ENCODE measurements around the gene PMPCA.

Gene PMPCA

GRCh38 chr9:136376457-136376856, 34.0 kb upstream of the PMPCA start:
- H3K4me3 ChIP-seq (ENCODE audit: low read depth, low read length), result no peak overlapping the region
- H3K36me3 ChIP-seq (replicated peaks), result peaks cover 44% of the 10 kb centered on the region
- H3K27me3 ChIP-seq (replicated peaks), result no peaks in the 10 kb centered on the region
- in situ Hi-C loops (cut with HindIII; ENCODE audit: low pct_ligation_motif_present, low sequenced_read_pairs), result no loop called here
- no peak for TF ChIP-seq CTCF (IDR thresholded peaks at IDR 0.05; ENCODE audit: low read depth, low read length, missing control alignments)
- DNase-seq, result no peak
- H3K27ac ChIP-seq, result no peak overlapping the region

GRCh38 chr9:136377341-136378169, 32.9 kb upstream of the PMPCA start:
- Histone ChIP-seq H3K27me3 (replicated peaks) (no peaks in the 10 kb centered on the region), H3K4me3 (ENCODE audit: low read depth, low read length) (no peak overlapping the region), H3K36me3 (replicated peaks) (peaks cover 55% of the 10 kb centered on the region), H3K27ac (no peak overlapping the region)
- TF ChIP-seq CTCF (IDR thresholded peaks at IDR 0.05; ENCODE audit: low read depth, low read length, missing control alignments), result no peak
- DNase-seq, result no peak
- in situ Hi-C loops (cut with HindIII; ENCODE audit: low pct_ligation_motif_present, low sequenced_read_pairs), result no loop called here

GRCh38 chr9:136378170-136379002, 32.1 kb upstream of the PMPCA start:
- H3K27ac ChIP-seq, result no peak overlapping the region
- H3K4me3 ChIP-seq (ENCODE audit: low read depth, low read length), result no peak overlapping the region
- in situ Hi-C loops (cut with HindIII; ENCODE audit: low pct_ligation_motif_present, low sequenced_read_pairs), result no loop called here
- DNase-seq, result no peak
- no peaks in the 10 kb centered on the region for H3K27me3 ChIP-seq (replicated peaks)
- peaks cover 63% of the 10 kb centered on the region for H3K36me3 ChIP-seq (replicated peaks)
- TF ChIP-seq CTCF (IDR thresholded peaks at IDR 0.05; ENCODE audit: low read depth, low read length, missing control alignments), result no peak

- Histone ChIP-seq H3K4me3 (ENCODE audit: low read depth, low read length) (no peak overlapping the region), H3K36me3 (replicated peaks) (peaks cover 66% of the 10 kb centered on the region)
- no peak for TF ChIP-seq CTCF (IDR thresholded peaks at IDR 0.05; ENCODE audit: low read depth, low read length, missing control alignments)
Observed at GRCh38 chr9:136379003-136379287, 31.5 kb upstream of the PMPCA start.

GRCh38 chr9:136379401-136379800, 31.1 kb upstream of the PMPCA start:
- in situ Hi-C loops (cut with HindIII; ENCODE audit: low pct_ligation_motif_present, low sequenced_read_pairs), result no loop called here
- no peak for DNase-seq
- Histone ChIP-seq H3K4me3 (ENCODE audit: low read depth, low read length) (no peak overlapping the region), H3K27me3 (replicated peaks) (no peaks in the 10 kb centered on the region), H3K36me3 (replicated peaks) (peaks cover 70% of the 10 kb centered on the region), H3K27ac (no peak overlapping the region)
- TF ChIP-seq CTCF (IDR thresholded peaks at IDR 0.05; ENCODE audit: low read depth, low read length, missing control alignments), result no peak

More at GRCh38 chr9:136379003-136379287, 31.5 kb upstream of the PMPCA start:
- DNase-seq, result no peak
- in situ Hi-C loops (cut with HindIII; ENCODE audit: low pct_ligation_motif_present, low sequenced_read_pairs), result no loop called here
- Histone ChIP-seq H3K27ac (no peak overlapping the region), H3K27me3 (replicated peaks) (no peaks in the 10 kb centered on the region)
